Vagina (tissue), 2 donors: ENCODE measurements around the gene PRKCE. TPM values are rescaled to one million over a fixed set of nuclear protein-coding genes. Genes with fewer than 3 reads are reported as not detected.

Source experiments
- DNase-seq, 2 donors: peaks; one replicate each; pipeline ENCODE4 v3.0.0-alpha.2; 2017; ENCODE audit errors: extremely low spot score in 2 of 2
- H3K27ac ChIP-seq: fragments of 200-600 bp; sonication (generic); one replicate; pipeline ENCODE4 v1.5.1; 2019
- H3K27me3 ChIP-seq: fragments of 200-600 bp; sonication (generic); one replicate; pipeline ENCODE4 v1.5.1; 2019
- H3K36me3 ChIP-seq, 2 donors: fragments of 200-600 bp; sonication (generic); one replicate each; pipeline ENCODE4 v1.5.1; 2017 to 2019
- H3K4me1 ChIP-seq: fragments of 200-600 bp; sonication (generic); one replicate; pipeline ENCODE4 v1.5.1; 2019
- H3K4me3 ChIP-seq, 2 donors: fragments of 200-600 bp; sonication (generic); 1 replicate in 1 of 2; 2 replicates in 1 of 2; pipeline ENCODE4 v1.5.1; 2016 to 2019
- H3K9me3 ChIP-seq: fragments of 200-600 bp; sonication (generic); one replicate; pipeline ENCODE4 v1.5.1; 2019
- CTCF ChIP-seq, 3 experiments: fragments of 450-650 bp in 2 of 3; fragments of 200-600 bp in 1 of 3; sonication (generic) in 1 of 3; IDR thresholded peaks; one replicate each; pipeline ENCODE4 v1.5.1; 2017 to 2019; ENCODE audit warnings: antibody characterized with exemption in 3 of 3, mild to moderate bottlenecking in 2 of 3, moderate library complexity in 2 of 3
- POLR2A ChIP-seq, 2 donors: fragments of 450-650 bp; IDR thresholded peaks; one replicate each; pipeline ENCODE4 v1.6.1; 2017; ENCODE audit warnings: antibody characterized with exemption in 2 of 2, mild to moderate bottlenecking in 2 of 2, moderate library complexity in 2 of 2
- POLR2AphosphoS5 ChIP-seq, 2 donors: sonication (generic); formaldehyde crosslinking; IDR thresholded peaks; one replicate each; pipeline ENCODE4 v1.9.0; 2017; ENCODE audit warnings: antibody characterized with exemption in 2 of 2, mild to moderate bottlenecking in 2 of 2, low read depth in 1 of 2; ENCODE audit not compliant: insufficient read depth in 1 of 2
- intact Hi-C: fragments of 100-400 bp; cut with DNase I; formaldehyde crosslinking; loops from one replicate; pipeline ENCODE4 v1.15.1; 2023
- total RNA-seq: library from RNA; depleted of rRNA; stranded (reverse); fragments of >200 nt; gene quantifications from one replicate; pipeline ENCODE4 v1.2.3, GENCODE V29; 2016

The PRKCE gene
- total RNA-seq, 1 donor from 2014 or later, result 11.8 TPM

GRCh38 chr2:46086578-46087070 is 435.1 kb downstream of the PRKCE start:
- H3K27ac ChIP-seq, result peak overlapping the region; percentile 17
- intact Hi-C loops, result no loop called here
- no peaks in the 10 kb centered on the region for H3K9me3 ChIP-seq
- peaks cover 11% of the 10 kb centered on the region for H3K4me1 ChIP-seq
- no peaks in the 10 kb centered on the region for H3K27me3 ChIP-seq
- no peaks in the 10 kb centered on the region for H3K36me3 ChIP-seq
- no peak overlapping the region for H3K4me3 ChIP-seq
- DNase-seq, result no peak
- no peak for TF ChIP-seq CTCF (IDR thresholded peaks at IDR 0.05)
- TF ChIP-seq POLR2AphosphoS5 (IDR thresholded peaks at IDR 0.05; ENCODE audit: insufficient read depth in 1 of 2, low read depth in 1 of 2), result peak in 1 of 2 donors; percentile 62

- Histone ChIP-seq H3K9me3 (no peaks in the 10 kb centered on the region), H3K27me3 (no peaks in the 10 kb centered on the region), H3K4me3 (no peak overlapping the region), H3K4me1 (peaks cover 7% of the 10 kb centered on the region), H3K27ac (peak overlapping the region; percentile 17), H3K36me3 (no peaks in the 10 kb centered on the region)
- intact Hi-C loops, result no loop called here
- DNase-seq, result no peak
- TF ChIP-seq POLR2AphosphoS5 (IDR thresholded peaks at IDR 0.05; ENCODE audit: insufficient read depth in 1 of 2, low read depth in 1 of 2) (no peak), POLR2A (IDR thresholded peaks at IDR 0.05) (no peak), CTCF (IDR thresholded peaks at IDR 0.05) (no peak)
Measured at GRCh38 chr2:46087492-46087891, 436.0 kb downstream of the PRKCE start.

- no peaks in the 10 kb centered on the region for H3K36me3 ChIP-seq
- TF ChIP-seq CTCF (IDR thresholded peaks at IDR 0.05), result no peak
- no peak for TF ChIP-seq POLR2AphosphoS5 (IDR thresholded peaks at IDR 0.05; ENCODE audit: insufficient read depth in 1 of 2, low read depth in 1 of 2)
- no peak for TF ChIP-seq POLR2A (IDR thresholded peaks at IDR 0.05)
- peaks cover 4% of the 10 kb centered on the region for H3K4me1 ChIP-seq
- no peak overlapping the region for H3K27ac ChIP-seq
- no peak overlapping the region for H3K4me3 ChIP-seq
- no peaks in the 10 kb centered on the region for H3K27me3 ChIP-seq
- intact Hi-C loops, result no loop called here
- DNase-seq, result no peak
- no peaks in the 10 kb centered on the region for H3K9me3 ChIP-seq
Measured at GRCh38 chr2:46091004-46091403, 439.5 kb downstream of the PRKCE start.

GRCh38 chr2:46091961-46092667 is 440.6 kb downstream of the PRKCE start:
- Histone ChIP-seq H3K36me3 (no peaks in the 10 kb centered on the region), H3K27ac (no peak overlapping the region), H3K9me3 (no peaks in the 10 kb centered on the region), H3K4me3 (no peak overlapping the region), H3K27me3 (no peaks in the 10 kb centered on the region), H3K4me1 (peaks cover 14% of the 10 kb centered on the region)
- no peak for TF ChIP-seq POLR2A (IDR thresholded peaks at IDR 0.05)
- TF ChIP-seq POLR2AphosphoS5 (IDR thresholded peaks at IDR 0.05; ENCODE audit: insufficient read depth in 1 of 2, low read depth in 1 of 2), result no peak
- no peak for TF ChIP-seq CTCF (IDR thresholded peaks at IDR 0.05)
- intact Hi-C loops, result no loop called here
- DNase-seq, result no peak

- no peak for TF ChIP-seq POLR2A (IDR thresholded peaks at IDR 0.05)
- no peak for TF ChIP-seq POLR2AphosphoS5 (IDR thresholded peaks at IDR 0.05; ENCODE audit: insufficient read depth in 1 of 2, low read depth in 1 of 2)
- no peak for TF ChIP-seq CTCF (IDR thresholded peaks at IDR 0.05)
Measured at GRCh38 chr2:46094689-46095088, 443.2 kb downstream of the PRKCE start.

More at GRCh38 chr2:46094689-46095088, 443.2 kb downstream of the PRKCE start:
- no peak for DNase-seq
- Histone ChIP-seq H3K27me3 (no peaks in the 10 kb centered on the region), H3K36me3 (no peaks in the 10 kb centered on the region), H3K4me3 (no peak overlapping the region), H3K4me1 (peaks cover 33% of the 10 kb centered on the region), H3K27ac (no peak overlapping the region), H3K9me3 (no peaks in the 10 kb centered on the region)
- intact Hi-C loops, result no loop called here
